Measurements from ENCODE around the gene LIPF.

The LIPF gene

DNA sequence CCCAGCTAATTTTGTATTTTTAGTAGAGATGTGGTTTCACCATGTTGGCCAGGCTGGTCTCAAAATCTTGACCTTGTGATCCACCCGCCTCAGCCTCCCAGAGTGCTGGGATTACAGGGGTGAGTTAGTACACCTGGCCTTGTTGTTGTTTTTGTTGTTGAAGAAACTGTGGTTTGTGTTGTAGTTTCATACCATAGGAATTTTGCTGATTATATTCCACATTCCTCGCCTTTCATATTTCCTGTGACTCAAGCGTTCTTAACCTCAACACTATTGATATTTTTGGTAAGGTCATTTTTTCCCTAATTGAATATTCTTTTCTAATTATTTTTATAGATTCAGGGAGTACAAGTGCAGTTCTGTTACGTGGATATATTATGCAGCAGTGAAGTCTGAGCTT, 16.7 kb downstream of the LIPF start:
- no peak overlapping the region for H2BK120ac ChIP-seq (ENCODE audit: low read depth, low read length)
- H4K5ac ChIP-seq (ENCODE audit: low read length) = no peak overlapping the region
- no peaks in the 10 kb centered on the region for H3K27me3 ChIP-seq (ENCODE audit: insufficient read depth, low read length, poor library complexity)
- WGBS (ENCODE audit: extremely low coverage, insufficient coverage, low lambda C conversion rate) = no CpG with 5 or more reads among the region's 4 CpGs
- H3K9ac ChIP-seq (ENCODE audit: low read length) = no peak overlapping the region
- H3K18ac ChIP-seq (ENCODE audit: low read length) = no peak overlapping the region
- DNase-seq = no peak
- H4K8ac ChIP-seq (ENCODE audit: low read depth, low read length) = no peak overlapping the region
- H3K27ac ChIP-seq (ENCODE audit: low read depth, low read length) = no peak overlapping the region
- no peak overlapping the region for H3K56ac ChIP-seq (ENCODE audit: low read length)
- no peaks in the 10 kb centered on the region for H3K4me1 ChIP-seq (ENCODE audit: control insufficient read depth, low read depth, low read length)
- H3K23ac ChIP-seq (ENCODE audit: low read length) = no peak overlapping the region
- no peak overlapping the region for H3K4ac ChIP-seq (ENCODE audit: low read depth, low read length)
- H3K79me2 ChIP-seq (ENCODE audit: control insufficient read depth, insufficient read depth, low read length) = no peaks in the 10 kb centered on the region
- no peaks in the 10 kb centered on the region for H3K36me3 ChIP-seq (ENCODE audit: control insufficient read depth, insufficient read depth, low read length)
- H3K79me1 ChIP-seq (ENCODE audit: low read length) = no peaks in the 10 kb centered on the region
- H2BK5ac ChIP-seq (ENCODE audit: low read length) = no peak overlapping the region
- H3K4me3 ChIP-seq (ENCODE audit: low read length) = no peak overlapping the region
- H3K4me2 ChIP-seq (ENCODE audit: low read length) = no peak overlapping the region
- no peak overlapping the region for H2AK5ac ChIP-seq (ENCODE audit: low read length)
- H2BK15ac ChIP-seq (replicated peaks; ENCODE audit: low read depth) = no peak overlapping the region

DNA sequence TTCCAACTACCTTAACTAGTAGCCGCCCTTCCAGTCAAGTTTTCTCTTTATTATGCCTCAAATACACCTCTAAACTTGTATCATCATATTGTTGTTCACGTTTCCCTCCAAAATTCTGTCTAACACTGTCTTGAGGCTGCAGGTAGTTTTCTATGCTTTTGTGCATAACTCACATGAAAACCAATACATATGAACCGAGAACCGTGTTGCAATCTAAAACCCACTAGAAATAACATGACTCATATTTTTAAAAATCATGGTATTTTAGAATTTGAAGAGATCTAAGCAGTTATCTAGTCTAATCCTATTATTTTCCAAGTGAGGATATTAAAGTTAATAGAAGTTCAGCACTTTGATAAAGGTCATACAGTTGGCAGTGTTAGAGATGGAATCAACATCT, 18.2 kb downstream of the LIPF start:
- H4K5ac ChIP-seq (ENCODE audit: low read length) = no peak overlapping the region
- H3K4me2 ChIP-seq (ENCODE audit: low read length) = no peak overlapping the region
- no peak overlapping the region for H2BK5ac ChIP-seq (ENCODE audit: low read length)
- DNase-seq = no peak
- no peaks in the 10 kb centered on the region for H3K4me1 ChIP-seq (ENCODE audit: control insufficient read depth, low read depth, low read length)
- no peaks in the 10 kb centered on the region for H3K79me1 ChIP-seq (ENCODE audit: low read length)
- H3K79me2 ChIP-seq (ENCODE audit: control insufficient read depth, insufficient read depth, low read length) = no peaks in the 10 kb centered on the region
- no peak overlapping the region for H3K56ac ChIP-seq (ENCODE audit: low read length)
- no peak overlapping the region for H3K4ac ChIP-seq (ENCODE audit: low read depth, low read length)
- H3K27me3 ChIP-seq (ENCODE audit: insufficient read depth, low read length, poor library complexity) = no peaks in the 10 kb centered on the region
- no peaks in the 10 kb centered on the region for H3K36me3 ChIP-seq (ENCODE audit: control insufficient read depth, insufficient read depth, low read length)
- no peak overlapping the region for H2BK120ac ChIP-seq (ENCODE audit: low read depth, low read length)
- H4K8ac ChIP-seq (ENCODE audit: low read depth, low read length) = no peak overlapping the region
- H2BK15ac ChIP-seq (replicated peaks; ENCODE audit: low read depth) = no peak overlapping the region
- no peak overlapping the region for H3K18ac ChIP-seq (ENCODE audit: low read length)
- no peak overlapping the region for H3K27ac ChIP-seq (ENCODE audit: low read depth, low read length)
- no peak overlapping the region for H3K23ac ChIP-seq (ENCODE audit: low read length)
- no peak overlapping the region for H3K9ac ChIP-seq (ENCODE audit: low read length)
- no peak overlapping the region for H3K4me3 ChIP-seq (ENCODE audit: low read length)
- no peak overlapping the region for H2AK5ac ChIP-seq (ENCODE audit: low read length)
- WGBS (ENCODE audit: extremely low coverage, insufficient coverage, low lambda C conversion rate) = no CpG with 5 or more reads among the region's 4 CpGs

DNA sequence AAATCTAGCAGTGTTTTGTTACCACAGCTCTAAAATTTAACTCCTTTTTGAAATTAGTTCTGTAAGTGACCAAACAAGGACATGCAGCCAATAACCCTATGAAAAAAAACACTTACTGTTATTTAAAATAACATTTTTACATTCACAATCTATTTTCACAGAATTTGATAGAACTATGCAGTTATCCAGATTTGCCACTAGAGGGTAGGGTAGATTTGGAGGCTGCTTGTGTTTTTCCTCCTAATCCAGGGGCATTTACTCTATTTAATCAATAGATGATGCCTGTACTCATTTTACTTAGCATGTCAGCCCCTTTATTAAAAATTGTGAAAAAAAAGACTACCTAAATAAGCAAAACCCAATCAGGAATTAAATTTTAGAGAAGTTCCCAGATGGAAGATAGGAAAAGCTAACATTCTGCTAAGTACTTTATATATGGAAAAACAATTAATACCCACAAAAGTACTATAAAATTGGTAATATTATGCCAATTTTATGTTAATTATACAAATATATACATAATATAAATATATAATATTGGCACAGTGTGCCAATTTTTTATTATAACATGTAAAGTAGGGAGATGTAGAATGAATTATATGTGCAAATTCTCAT, 23.7 kb downstream of the LIPF start:
- no peak overlapping the region for H3K18ac ChIP-seq (ENCODE audit: low read length)
- H2BK5ac ChIP-seq (ENCODE audit: low read length) = no peak overlapping the region
- no peaks in the 10 kb centered on the region for H3K79me2 ChIP-seq (ENCODE audit: control insufficient read depth, insufficient read depth, low read length)
- H3K79me1 ChIP-seq (ENCODE audit: low read length) = no peaks in the 10 kb centered on the region
- H3K56ac ChIP-seq (ENCODE audit: low read length) = no peak overlapping the region
- H3K4ac ChIP-seq (ENCODE audit: low read depth, low read length) = no peak overlapping the region
- no peak overlapping the region for H3K4me3 ChIP-seq (ENCODE audit: low read length)
- H3K9ac ChIP-seq (ENCODE audit: low read length) = no peak overlapping the region
- no peak overlapping the region for H2AK5ac ChIP-seq (ENCODE audit: low read length)
- H4K8ac ChIP-seq (ENCODE audit: low read depth, low read length) = no peak overlapping the region
- H2BK120ac ChIP-seq (ENCODE audit: low read depth, low read length) = no peak overlapping the region
- H4K5ac ChIP-seq (ENCODE audit: low read length) = no peak overlapping the region
- no peaks in the 10 kb centered on the region for H3K27me3 ChIP-seq (ENCODE audit: insufficient read depth, low read length, poor library complexity)
- H3K4me2 ChIP-seq (ENCODE audit: low read length) = no peak overlapping the region
- H3K27ac ChIP-seq (ENCODE audit: low read depth, low read length) = no peak overlapping the region
- no peak overlapping the region for H3K23ac ChIP-seq (ENCODE audit: low read length)
- H2BK15ac ChIP-seq (replicated peaks; ENCODE audit: low read depth) = no peak overlapping the region
- H3K4me1 ChIP-seq (ENCODE audit: control insufficient read depth, low read depth, low read length) = no peaks in the 10 kb centered on the region
- H3K36me3 ChIP-seq (ENCODE audit: control insufficient read depth, insufficient read depth, low read length) = no peaks in the 10 kb centered on the region
- DNase-seq = peak; percentile 24

DNA sequence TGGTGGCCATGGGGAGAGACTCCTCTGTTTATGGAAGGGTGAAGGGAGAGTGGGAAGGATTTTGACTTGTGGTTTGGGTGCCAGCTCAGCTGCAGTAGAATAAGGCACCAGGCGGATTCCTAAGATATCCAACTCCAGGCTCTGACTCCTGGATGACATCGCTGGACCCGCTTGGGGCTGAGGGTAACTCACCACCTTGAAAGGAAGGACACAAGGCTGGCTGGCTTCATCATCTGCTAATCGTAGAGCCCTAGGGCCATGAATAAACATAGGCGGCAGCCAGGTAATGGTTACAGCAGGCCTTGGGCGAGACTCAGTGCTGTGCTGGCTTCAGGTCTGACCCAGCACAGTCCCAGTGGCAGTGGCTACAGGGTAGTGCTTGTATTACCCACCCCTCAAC, 25.1 kb downstream of the LIPF start:
- H2AK5ac ChIP-seq (ENCODE audit: low read length) = no peak overlapping the region
- no CpG with 5 or more reads among the region's 6 CpGs for WGBS (ENCODE audit: extremely low coverage, insufficient coverage, low lambda C conversion rate)
- H3K27ac ChIP-seq (ENCODE audit: low read depth, low read length) = no peak overlapping the region

DNA sequence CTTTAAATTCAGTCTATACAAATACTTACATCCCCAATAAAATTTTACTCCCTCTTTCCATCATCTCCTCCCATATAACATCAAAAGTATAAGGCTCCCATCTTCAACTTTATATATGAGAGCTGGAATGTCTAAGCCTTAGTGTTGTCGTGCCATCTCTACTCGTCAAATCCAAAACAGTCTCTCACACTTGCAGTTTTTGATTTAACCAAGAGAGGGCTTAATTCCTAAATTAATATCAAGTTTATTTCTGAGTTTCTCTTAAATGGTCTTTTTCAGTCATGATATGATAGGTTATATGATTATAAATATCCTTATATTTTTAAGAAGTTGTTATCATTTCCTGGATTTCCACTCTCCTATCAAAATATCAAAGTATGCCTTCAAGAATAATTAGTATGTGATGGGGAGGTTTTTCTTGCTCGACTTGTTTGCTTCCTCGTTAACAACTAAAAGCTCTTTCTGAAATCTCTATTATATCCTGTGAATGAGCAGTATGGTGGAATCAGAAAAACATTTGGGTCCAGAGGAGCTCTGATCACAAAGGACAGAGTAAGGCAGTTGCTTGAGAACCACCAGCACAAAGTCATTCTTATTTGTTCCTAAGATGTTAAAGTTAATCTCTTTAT, 29.3 kb downstream of the LIPF start:
- Histone ChIP-seq H2AK5ac (ENCODE audit: low read length) (no peak overlapping the region), H3K27me3 (ENCODE audit: insufficient read depth, low read length, poor library complexity) (peaks cover 9% of the 10 kb centered on the region), H4K8ac (ENCODE audit: low read depth, low read length) (no peak overlapping the region), H3K36me3 (ENCODE audit: control insufficient read depth, insufficient read depth, low read length) (no peaks in the 10 kb centered on the region), H3K4me1 (ENCODE audit: control insufficient read depth, low read depth, low read length) (no peaks in the 10 kb centered on the region), H3K56ac (ENCODE audit: low read length) (no peak overlapping the region), H3K4ac (ENCODE audit: low read depth, low read length) (no peak overlapping the region), H3K23ac (ENCODE audit: low read length) (no peak overlapping the region), H3K4me2 (ENCODE audit: low read length) (no peak overlapping the region), H2BK120ac (ENCODE audit: low read depth, low read length) (no peak overlapping the region), H3K4me3 (ENCODE audit: low read length) (no peak overlapping the region), H3K79me2 (ENCODE audit: control insufficient read depth, insufficient read depth, low read length) (no peaks in the 10 kb centered on the region), H2BK15ac (replicated peaks; ENCODE audit: low read depth) (no peak overlapping the region), H2BK5ac (ENCODE audit: low read length) (no peak overlapping the region), H3K18ac (ENCODE audit: low read length) (no peak overlapping the region), H4K5ac (ENCODE audit: low read length) (no peak overlapping the region), H3K27ac (ENCODE audit: low read depth, low read length) (no peak overlapping the region), H3K79me1 (ENCODE audit: low read length) (no peaks in the 10 kb centered on the region), H3K9ac (ENCODE audit: low read length) (no peak overlapping the region)
- WGBS (ENCODE audit: extremely low coverage, insufficient coverage, low lambda C conversion rate) = no CpG with 5 or more reads among the region's 4 CpGs
- DNase-seq = no peak

More for the DNA sequence above, 25.1 kb downstream of the LIPF start:
- H3K9ac ChIP-seq (ENCODE audit: low read length) = no peak overlapping the region
- no peak overlapping the region for H2BK15ac ChIP-seq (replicated peaks; ENCODE audit: low read depth)
- H3K4ac ChIP-seq (ENCODE audit: low read depth, low read length) = no peak overlapping the region
- H2BK120ac ChIP-seq (ENCODE audit: low read depth, low read length) = no peak overlapping the region
- H4K8ac ChIP-seq (ENCODE audit: low read depth, low read length) = no peak overlapping the region
- no peak for DNase-seq
- H3K4me3 ChIP-seq (ENCODE audit: low read length) = no peak overlapping the region
- H3K36me3 ChIP-seq (ENCODE audit: control insufficient read depth, insufficient read depth, low read length) = no peaks in the 10 kb centered on the region
- no peaks in the 10 kb centered on the region for H3K27me3 ChIP-seq (ENCODE audit: insufficient read depth, low read length, poor library complexity)
- H3K4me2 ChIP-seq (ENCODE audit: low read length) = no peak overlapping the region
- no peaks in the 10 kb centered on the region for H3K79me2 ChIP-seq (ENCODE audit: control insufficient read depth, insufficient read depth, low read length)
- no peaks in the 10 kb centered on the region for H3K79me1 ChIP-seq (ENCODE audit: low read length)
- H4K5ac ChIP-seq (ENCODE audit: low read length) = no peak overlapping the region
- no peak overlapping the region for H3K23ac ChIP-seq (ENCODE audit: low read length)
- no peaks in the 10 kb centered on the region for H3K4me1 ChIP-seq (ENCODE audit: control insufficient read depth, low read depth, low read length)
- H3K18ac ChIP-seq (ENCODE audit: low read length) = no peak overlapping the region
- no peak overlapping the region for H3K56ac ChIP-seq (ENCODE audit: low read length)
- no peak overlapping the region for H2BK5ac ChIP-seq (ENCODE audit: low read length)

Data from mesendoderm (in vitro differentiated cells).